Neutrophil (primary cell): Measurements from ENCODE around the gene SYT14.
"Not testable (repeated sequence)": the region's sequence is repeated elsewhere in the genome, so short reads cannot be mapped to it uniquely, and the experiment has no call there.

Experiments
- H3K27ac ChIP-seq: fragments of 200-600 bp; sonication (generic); 2 replicates; pipeline ENCODE4 v1.5.1; 2016; ENCODE audit warnings: mild to moderate bottlenecking, moderate library complexity
- H3K27me3 ChIP-seq: fragments of 200-600 bp; sonication (generic); 2 replicates; pipeline ENCODE4 v1.6.0; 2016; ENCODE audit warnings: mild to moderate bottlenecking
- H3K36me3 ChIP-seq: fragments of 200-600 bp; sonication (generic); 2 replicates; pipeline ENCODE4 v1.5.1; 2017
- H3K4me1 ChIP-seq, 2 experiments: fragments of 200-600 bp in 1 of 2; sonication (generic) in 1 of 2; 1 replicate in 1 of 2; 2 replicates in 1 of 2; pipeline versions ENCODE4 v1.5.1 to v1.6.1; 2013 to 2016; ENCODE audit warnings: low read depth in 1 of 2, low read length in 1 of 2, mild to moderate bottlenecking in 1 of 2, moderate library complexity in 1 of 2; ENCODE audit not compliant: control insufficient read depth in 1 of 2, insufficient read depth in 1 of 2
- H3K4me3 ChIP-seq, 2 experiments: fragments of 200-600 bp in 1 of 2; sonication (generic) in 1 of 2; 1 replicate in 1 of 2; 2 replicates in 1 of 2; pipeline ENCODE4 v1.5.1; 2013 to 2016; ENCODE audit warnings: low read depth in 1 of 2, low read length in 1 of 2, mild to moderate bottlenecking in 1 of 2, moderate library complexity in 1 of 2
- H3K9me3 ChIP-seq: fragments of 200-600 bp; sonication (generic); 2 replicates; pipeline ENCODE4 v1.5.1; 2016
- CTCF ChIP-seq: fragments of 200-600 bp; sonication (generic); IDR thresholded peaks from 2 replicates; pipeline ENCODE4 v1.5.1; 2016; ENCODE audit warnings: antibody characterized with exemption

Gene SYT14

GRCh38 chr1:209911746-209912145, 26.3 kb upstream of the SYT14 start:
- Histone ChIP-seq H3K27me3 (no peaks in the 10 kb centered on the region), H3K4me1 (no peaks in the 10 kb centered on the region), H3K36me3 (no peaks in the 10 kb centered on the region), H3K9me3 (no peaks in the 10 kb centered on the region), H3K27ac (no peak overlapping the region), H3K4me3 (no peak overlapping the region)
- no peak for TF ChIP-seq CTCF

- no peaks in the 10 kb centered on the region for H3K4me1 ChIP-seq
- no peak overlapping the region for H3K4me3 ChIP-seq
- no peaks in the 10 kb centered on the region for H3K9me3 ChIP-seq
- TF ChIP-seq CTCF = no peak
- no peaks in the 10 kb centered on the region for H3K36me3 ChIP-seq
- no peak overlapping the region for H3K27ac ChIP-seq
- H3K27me3 ChIP-seq = no peaks in the 10 kb centered on the region
These were observed 25.7 kb upstream of the SYT14 start for GRCh38 chr1:209912306-209912705.

DNA sequence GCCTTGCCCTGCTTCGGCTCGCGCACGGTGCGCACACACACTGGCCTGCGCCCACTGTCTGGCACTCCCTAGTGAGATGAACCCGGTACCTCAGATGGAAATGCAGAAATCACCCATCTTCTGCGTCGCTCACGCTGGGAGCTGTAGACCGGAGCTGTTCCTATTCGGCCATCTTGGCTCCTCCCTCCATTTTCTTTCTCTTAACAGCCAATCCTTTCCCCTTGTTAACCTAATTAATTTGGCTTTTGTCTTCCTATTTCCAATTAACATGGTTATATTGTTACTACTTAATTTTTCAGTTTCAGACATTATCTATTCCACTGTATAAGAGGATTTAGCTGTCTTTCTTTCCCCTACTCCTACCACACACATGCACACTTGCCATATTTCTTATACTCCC, 18.4 kb upstream of the SYT14 start:
- H3K27ac ChIP-seq, H3K36me3 ChIP-seq, H3K9me3 ChIP-seq, H3K4me3 ChIP-seq, H3K27me3 ChIP-seq, H3K4me1 ChIP-seq: not testable (repeated sequence)

DNA sequence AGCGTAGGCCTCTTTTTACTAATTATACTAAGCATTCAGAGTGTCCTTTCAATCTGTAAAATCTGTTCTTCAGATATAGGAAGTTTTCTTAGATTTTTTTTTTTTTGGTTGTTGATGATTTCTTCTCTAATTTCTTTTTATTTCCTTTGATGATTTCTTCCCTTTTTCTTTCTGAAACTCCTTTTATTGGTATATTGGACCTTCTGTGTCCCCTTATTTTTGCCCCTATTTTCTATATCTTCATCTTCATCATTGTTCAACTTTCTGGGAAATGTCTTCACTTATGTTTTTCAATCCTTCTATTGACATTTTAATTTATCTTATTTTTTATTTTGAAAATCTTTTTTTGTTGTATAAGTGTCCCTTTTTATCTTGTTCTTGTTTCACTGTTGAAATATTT, 17.2 kb upstream of the SYT14 start:
- Histone ChIP-seq H3K27me3 (no peaks in the 10 kb centered on the region), H3K27ac (no peak overlapping the region), H3K4me1 (no peaks in the 10 kb centered on the region), H3K4me3 (no peak overlapping the region), H3K9me3 (no peaks in the 10 kb centered on the region), H3K36me3 (no peaks in the 10 kb centered on the region)
- no peak for TF ChIP-seq CTCF

DNA sequence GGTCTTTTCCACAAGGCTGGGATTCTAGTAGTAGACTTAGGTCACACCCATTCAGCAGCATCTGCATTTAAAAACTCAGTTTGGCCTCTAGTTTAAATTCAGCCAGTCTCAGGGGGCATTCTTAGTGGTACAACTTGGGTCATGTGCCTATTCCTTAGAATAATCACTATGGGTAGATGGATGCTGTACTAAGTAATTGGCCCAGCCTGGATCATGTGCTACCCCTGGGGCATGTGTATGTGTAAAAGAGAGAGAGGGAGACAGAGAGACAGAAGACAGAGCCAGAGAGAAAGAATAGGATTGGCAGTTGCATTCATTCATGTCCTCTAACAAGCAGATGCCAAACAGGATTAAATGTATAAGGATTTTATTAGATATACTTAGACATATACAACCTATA, 13.6 kb upstream of the SYT14 start:
- H3K36me3 ChIP-seq = no peaks in the 10 kb centered on the region
- no peak for TF ChIP-seq CTCF
- no peak overlapping the region for H3K4me3 ChIP-seq
- H3K27ac ChIP-seq = no peak overlapping the region
- H3K4me1 ChIP-seq = no peaks in the 10 kb centered on the region
- no peaks in the 10 kb centered on the region for H3K9me3 ChIP-seq
- H3K27me3 ChIP-seq = peaks cover 4% of the 10 kb centered on the region

DNA sequence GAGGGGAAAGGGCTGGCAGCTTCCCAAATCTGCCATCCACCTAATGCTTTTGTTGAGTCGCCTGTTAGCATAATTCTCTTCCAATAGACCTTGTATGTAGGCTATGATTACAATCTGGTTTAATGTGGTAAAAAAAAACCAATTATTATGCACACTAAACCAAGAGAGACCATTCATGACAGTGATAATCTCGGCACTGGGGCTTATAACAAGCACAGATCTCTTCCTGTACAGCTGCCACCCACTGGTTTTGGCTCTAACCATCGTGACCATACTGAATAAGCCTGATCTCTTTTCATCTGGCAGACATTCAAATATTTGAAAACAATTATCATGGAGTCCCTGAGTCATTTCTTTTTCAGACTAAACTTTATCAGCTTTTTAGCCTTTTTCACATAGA, 12.0 kb upstream of the SYT14 start:
- no peak for TF ChIP-seq CTCF
- Histone ChIP-seq H3K9me3 (no peaks in the 10 kb centered on the region), H3K4me1 (no peaks in the 10 kb centered on the region), H3K36me3 (no peaks in the 10 kb centered on the region), H3K4me3 (no peak overlapping the region), H3K27ac (no peak overlapping the region), H3K27me3 (peaks cover 4% of the 10 kb centered on the region)
